HG02610 (cell line): ENCODE data around the gene CTNND2.

Experiments used
- ATAC-seq: cut with Tn5 transposase; IDR thresholded peaks from one replicate; pipeline ENCODE4 v1.9.1; 2021; ENCODE audit warnings: mild to moderate bottlenecking, moderate library complexity; ENCODE audit not compliant: unreplicated experiment

The CTNND2 gene

GRCh38 chr5:10969684-10970180, 934.5 kb downstream of the CTNND2 start:
- ATAC-seq = no peak

GRCh38 chr5:10964806-10965205, 939.4 kb downstream of the CTNND2 start:
- no peak for ATAC-seq

DNA sequence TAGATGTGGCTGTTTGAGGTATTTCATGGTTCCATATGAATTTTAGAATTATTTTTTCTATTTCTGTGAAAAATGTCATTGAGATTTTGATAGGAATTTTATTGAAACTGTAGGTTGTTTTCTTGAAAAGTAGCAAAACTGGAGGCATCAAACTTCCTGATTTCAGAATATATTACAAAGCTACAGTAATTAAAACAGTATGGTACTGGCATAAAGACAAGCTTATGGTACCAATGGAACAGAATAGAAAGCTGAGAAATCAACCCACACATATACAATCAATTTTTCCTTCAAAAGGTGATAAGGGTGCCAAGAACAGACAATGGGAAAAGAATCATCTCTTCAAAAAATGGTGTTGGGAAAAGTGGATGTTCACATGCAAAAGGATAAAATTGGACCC, 945.5 kb downstream of the CTNND2 start:
- ATAC-seq = no peak

- ATAC-seq = no peak
Measured at GRCh38 chr5:10949856-10950630, 954.2 kb downstream of the CTNND2 start.

GRCh38 chr5:10946050-10946449, 958.2 kb downstream of the CTNND2 start:
- ATAC-seq = no peak

- no peak for ATAC-seq
Measured at GRCh38 chr5:10941900-10942299, 962.3 kb downstream of the CTNND2 start.

- ATAC-seq = no peak
Measured at GRCh38 chr5:10936081-10936855, 968.0 kb downstream of the CTNND2 start.

DNA sequence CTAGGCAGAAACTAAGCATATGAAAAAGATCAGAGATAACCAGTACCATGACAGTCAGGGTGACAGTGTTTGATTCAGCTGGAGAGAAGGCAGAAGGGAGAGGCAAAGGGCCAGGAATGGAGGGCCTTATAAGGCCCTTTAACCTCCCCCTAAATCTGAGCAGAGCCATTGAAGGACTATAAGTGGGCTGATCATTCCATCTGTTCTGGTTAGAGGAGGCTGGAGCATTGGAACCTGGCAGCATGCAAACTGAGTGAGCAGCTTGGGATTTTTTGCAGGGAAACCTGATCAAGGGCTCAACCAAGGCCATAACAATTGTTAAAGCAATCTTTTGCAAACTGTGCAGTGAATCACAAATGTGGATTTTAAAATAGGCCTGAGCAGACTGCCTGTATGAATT, 968.7 kb downstream of the CTNND2 start:
- ATAC-seq = no peak

DNA sequence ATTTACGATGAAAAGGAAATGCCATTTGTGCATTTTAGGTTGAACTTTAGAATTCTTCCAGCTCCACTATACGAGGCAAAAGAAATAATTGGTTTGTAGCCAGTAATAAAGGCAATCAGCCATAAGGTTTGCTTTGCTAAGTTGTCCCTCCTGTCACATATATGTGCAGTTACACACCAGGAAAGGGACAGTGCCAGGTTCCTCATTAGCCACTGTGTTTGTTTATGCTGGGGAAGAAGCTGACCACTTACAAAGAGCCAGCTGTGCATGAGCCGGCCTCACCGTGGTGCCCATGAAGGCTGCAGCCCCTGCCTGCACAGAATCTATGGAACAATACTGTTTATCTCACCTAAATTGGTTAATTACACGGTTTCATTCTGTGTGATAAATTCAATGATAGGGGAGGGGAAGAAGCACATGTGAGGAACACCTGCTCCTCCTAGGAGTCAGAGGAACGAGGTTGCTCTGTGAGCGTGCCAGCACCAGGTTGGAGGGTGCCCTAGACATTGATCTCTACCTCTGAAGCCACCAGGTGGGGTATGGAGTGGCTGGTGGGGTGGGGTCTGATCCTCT, 969.4 kb downstream of the CTNND2 start:
- ATAC-seq = no peak

- no peak for ATAC-seq
Measured at GRCh38 chr5:10933121-10933520, 971.1 kb downstream of the CTNND2 start.

- no peak for ATAC-seq
Measured at GRCh38 chr5:10932426-10932825, 971.8 kb downstream of the CTNND2 start.

GRCh38 chr5:10927608-10928007, 976.6 kb downstream of the CTNND2 start:
- ATAC-seq = no peak

DNA sequence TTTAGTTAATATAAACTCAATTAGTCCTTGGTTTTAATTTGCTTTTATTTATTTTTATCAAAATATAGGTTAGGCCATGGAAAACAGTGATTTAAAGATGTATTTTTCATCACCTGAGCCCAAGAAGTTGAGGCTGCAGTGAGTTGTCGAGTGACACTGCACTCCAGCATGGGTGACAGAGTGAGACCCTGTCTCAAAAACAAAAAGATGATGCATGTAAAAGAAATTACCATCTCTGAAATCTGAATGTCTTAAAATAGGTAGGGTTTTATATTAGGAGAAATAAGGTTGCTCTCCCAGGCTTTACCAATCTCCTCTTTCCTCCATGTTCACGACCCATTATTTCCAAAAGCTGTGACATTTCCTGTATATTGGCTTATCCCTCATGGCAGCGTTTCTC, 980.9 kb downstream of the CTNND2 start:
- ATAC-seq = no peak
